H1 (cell line): ENCODE results near the gene ZBED4.

Experiments used
- ASH2L ChIP-seq: fragments of 200-600, 300-600 bp; sonication (generic); IDR thresholded peaks from one replicate; pipeline ENCODE4 v1.7.1; 2017; ENCODE audit warnings: low read length
- BCL11A ChIP-seq, 2 experiments: IDR thresholded peaks; one replicate each; pipeline ENCODE4 v1.6.1; 2011; ENCODE audit warnings: low read depth in 2 of 2, low read length in 2 of 2, mild to moderate bottlenecking in 2 of 2
- CTCF ChIP-seq, 3 experiments: IDR thresholded peaks; 1 replicate in 2 of 3; 2 replicates in 1 of 3; pipeline versions ENCODE4 v1.5.1 to v1.6.1; 2011; ENCODE audit warnings: low read length in 3 of 3, mild to moderate bottlenecking in 3 of 3, inconsistent platforms in 2 of 3, low read depth in 1 of 3, moderate library complexity in 1 of 3; ENCODE audit not compliant: insufficient read depth in 1 of 3; ENCODE audit errors: control extremely low read depth in 1 of 3
- EP300 ChIP-seq, 2 experiments: IDR thresholded peaks; 1 replicate in 1 of 2; 2 replicates in 1 of 2; pipeline ENCODE4 v1.6.1; 2011 to 2012; ENCODE audit warnings: low read depth in 2 of 2, low read length in 2 of 2, mild to moderate bottlenecking in 2 of 2, borderline replicate concordance in 1 of 2, inconsistent platforms in 1 of 2, moderate library complexity in 1 of 2
- EZH2 ChIP-seq: fragments of 200-600 bp; sonication (generic); IDR thresholded peaks from 2 replicates; pipeline ENCODE4 v1.7.1; 2012; ENCODE audit warnings: low read depth, mild to moderate bottlenecking, moderate library complexity, low read length, inconsistent platforms; ENCODE audit not compliant: severe bottlenecking
- HDAC6 ChIP-seq: IDR thresholded peaks from one replicate; pipeline ENCODE4 v1.7.1; 2012; ENCODE audit warnings: low read depth, mild to moderate bottlenecking, inconsistent platforms, low read length, moderate library complexity
- JUND ChIP-seq: IDR thresholded peaks from 2 replicates; pipeline ENCODE4 v1.6.1; 2011; ENCODE audit warnings: mild to moderate bottlenecking, improper control_type of control experiment, low read length
- POLR2A ChIP-seq, 2 experiments: IDR thresholded peaks; 1 replicate in 1 of 2; 2 replicates in 1 of 2; pipeline ENCODE4 v1.6.1; 2011; ENCODE audit warnings: low read depth in 2 of 2, low read length in 2 of 2, mild to moderate bottlenecking in 2 of 2; ENCODE audit errors: control extremely low read depth in 1 of 2
- RNF2 ChIP-seq: fragments of 200-900, 300-1000 bp; sonication (generic); IDR thresholded peaks from 2 replicates; pipeline ENCODE4 v1.7.1; 2016; ENCODE audit warnings: borderline replicate concordance, low read depth, mild to moderate bottlenecking, antibody characterized with exemption, low read length; ENCODE audit not compliant: poor library complexity, severe bottlenecking; ENCODE audit errors: missing control alignments
- SIN3A ChIP-seq, 2 experiments: IDR thresholded peaks in 1 of 2; conservative IDR thresholded peaks in 1 of 2; 2 replicates each; pipeline ENCODE4 v1.6.1; 2011 to 2012; ENCODE audit warnings: low read length in 2 of 2, improper control_type of control experiment in 1 of 2, low read depth in 1 of 2, mild to moderate bottlenecking in 1 of 2
- SIX5 ChIP-seq: IDR thresholded peaks from 2 replicates; pipeline ENCODE4 v1.6.1; 2011; ENCODE audit warnings: mild to moderate bottlenecking, low read depth, low read length
- TAF1 ChIP-seq: IDR thresholded peaks from 2 replicates; pipeline ENCODE4 v1.6.1; 2011; ENCODE audit warnings: mild to moderate bottlenecking, low read depth, low read length
- TF ChIP-seq, protein P1 (sequence below): IDR thresholded peaks from 2 replicates; pipeline ENCODE4 v1.6.1; 2011; ENCODE audit warnings: low read length, improper control_type of control experiment
- TF ChIP-seq, protein P2 (sequence below): IDR thresholded peaks from 2 replicates; pipeline ENCODE4 v1.6.1; 2011; ENCODE audit warnings: low read depth, mild to moderate bottlenecking, low read length; ENCODE audit not compliant: insufficient read depth

DNA sequence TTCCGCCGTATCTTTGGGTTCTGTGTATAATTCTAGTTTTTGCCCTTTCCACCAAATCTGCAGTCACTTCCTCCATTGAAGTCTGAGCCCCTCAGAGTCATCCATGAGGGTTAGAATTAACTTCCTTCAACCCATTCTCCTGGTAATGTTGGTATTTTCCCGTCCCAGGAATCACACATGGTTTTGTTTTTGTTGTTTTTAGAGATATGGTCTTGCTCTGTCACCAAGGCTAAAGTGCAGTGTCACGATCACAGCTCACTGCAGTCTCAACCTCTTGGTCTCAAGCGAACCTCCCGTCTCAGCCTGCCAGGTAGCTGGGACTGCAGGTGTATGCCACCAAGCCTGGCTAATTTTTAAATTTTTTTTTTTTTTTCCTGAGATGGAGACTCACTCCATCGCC, 18.7 kb downstream of the ZBED4 start:
- no peak for TF ChIP-seq EP300 (IDR thresholded peaks at IDR 0.05; ENCODE audit: borderline replicate concordance in 1 of 2, low read depth in 2 of 2, low read length in 2 of 2)
- TF ChIP-seq CTCF (IDR thresholded peaks at IDR 0.05; ENCODE audit: control extremely low read depth in 1 of 3, insufficient read depth in 1 of 3, low read depth in 1 of 3, low read length in 3 of 3), result no peak
- TF ChIP-seq JUND, result no peak
- no peak for TF ChIP-seq EZH2
- TF ChIP-seq, protein P1, sequence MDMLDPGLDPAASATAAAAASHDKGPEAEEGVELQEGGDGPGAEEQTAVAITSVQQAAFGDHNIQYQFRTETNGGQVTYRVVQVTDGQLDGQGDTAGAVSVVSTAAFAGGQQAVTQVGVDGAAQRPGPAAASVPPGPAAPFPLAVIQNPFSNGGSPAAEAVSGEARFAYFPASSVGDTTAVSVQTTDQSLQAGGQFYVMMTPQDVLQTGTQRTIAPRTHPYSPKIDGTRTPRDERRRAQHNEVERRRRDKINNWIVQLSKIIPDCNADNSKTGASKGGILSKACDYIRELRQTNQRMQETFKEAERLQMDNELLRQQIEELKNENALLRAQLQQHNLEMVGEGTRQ, result no peak
- no peak for TF ChIP-seq TAF1
- no peak for TF ChIP-seq ASH2L
- no peak for TF ChIP-seq SIN3A (conservative IDR thresholded peaks at IDR 0.05 in 1 of 2, IDR thresholded peaks at IDR 0.05 in 1 of 2; ENCODE audit: low read depth in 1 of 2, low read length in 2 of 2)
- no peak for TF ChIP-seq HDAC6
- TF ChIP-seq, protein P2, sequence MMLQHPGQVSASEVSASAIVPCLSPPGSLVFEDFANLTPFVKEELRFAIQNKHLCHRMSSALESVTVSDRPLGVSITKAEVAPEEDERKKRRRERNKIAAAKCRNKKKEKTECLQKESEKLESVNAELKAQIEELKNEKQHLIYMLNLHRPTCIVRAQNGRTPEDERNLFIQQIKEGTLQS, result no peak
- TF ChIP-seq POLR2A (IDR thresholded peaks at IDR 0.05; ENCODE audit: control extremely low read depth in 1 of 2, low read depth in 2 of 2, low read length in 2 of 2), result no peak
- TF ChIP-seq RNF2, result no peak
- no peak for TF ChIP-seq BCL11A (IDR thresholded peaks at IDR 0.05; ENCODE audit: low read depth in 2 of 2, low read length in 2 of 2)
- TF ChIP-seq SIX5, result no peak
